ENCODE results near the gene CCDC33.
"Not testable (repeated sequence)": the region's sequence is repeated elsewhere in the genome, so short reads cannot be mapped to it uniquely, and the experiment has no call there.

CCDC33 gene

DNA sequence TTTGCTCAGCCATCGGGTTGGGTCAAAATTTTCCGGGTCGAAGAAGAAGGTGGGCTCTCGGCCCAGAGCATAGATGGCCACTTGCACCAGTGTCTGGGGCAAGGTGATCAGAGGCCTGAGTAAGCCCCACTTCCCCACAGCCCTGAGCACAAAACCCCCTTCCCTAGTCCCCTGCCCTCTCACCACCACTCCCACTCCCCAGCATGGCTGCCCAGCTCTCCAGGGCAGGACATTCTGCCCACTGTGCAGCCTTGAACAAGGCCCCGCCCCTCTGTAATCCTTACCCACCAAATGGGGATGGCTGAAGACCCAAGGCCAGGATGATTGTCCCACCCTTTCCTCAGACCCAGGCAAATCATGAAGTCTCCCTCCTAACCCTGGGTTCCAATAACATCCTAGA lies 102.5 kb downstream of the CCDC33 start:
- DNase-seq = no peak

DNA sequence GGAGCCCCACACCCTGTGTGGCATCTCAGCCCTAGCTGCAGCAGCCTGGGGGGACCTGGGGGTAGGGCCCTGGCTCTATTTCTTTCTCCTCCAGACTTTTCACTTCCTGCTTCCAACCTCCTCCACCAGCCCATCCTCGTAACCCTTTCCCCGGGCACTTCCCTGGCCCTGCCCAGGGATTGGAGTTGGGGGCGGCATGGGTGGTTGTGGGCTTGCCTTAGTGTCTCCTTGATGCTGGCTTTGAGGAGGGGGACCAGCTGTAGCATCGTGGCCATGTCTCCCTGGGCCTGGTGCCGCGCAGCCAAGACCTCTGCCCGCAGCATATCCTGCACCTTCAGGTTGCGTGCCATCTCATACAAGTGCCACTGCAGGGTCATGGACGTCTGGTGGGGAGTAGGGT lies 103.2 kb downstream of the CCDC33 start:
- no peak for DNase-seq

DNA sequence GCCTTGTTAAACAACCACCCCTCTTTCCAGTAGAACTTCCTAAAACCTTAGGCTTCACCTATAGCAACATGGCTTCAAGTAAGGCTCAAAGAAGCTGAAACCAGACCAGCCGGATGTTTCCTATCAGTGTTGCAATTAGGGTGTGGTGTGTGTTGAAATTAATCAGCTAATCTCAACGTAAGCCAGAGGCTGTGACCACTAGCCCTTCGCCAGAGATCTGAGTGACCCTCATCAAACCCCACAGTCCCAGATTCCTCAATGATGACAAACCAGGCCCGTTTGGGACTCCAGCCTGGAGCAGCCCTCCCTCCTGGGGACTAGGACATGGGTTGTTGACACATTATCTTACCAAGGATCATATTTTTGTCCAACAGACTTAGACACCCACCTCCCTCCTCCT lies 104.0 kb downstream of the CCDC33 start:
- DNase-seq = no peak

DNA sequence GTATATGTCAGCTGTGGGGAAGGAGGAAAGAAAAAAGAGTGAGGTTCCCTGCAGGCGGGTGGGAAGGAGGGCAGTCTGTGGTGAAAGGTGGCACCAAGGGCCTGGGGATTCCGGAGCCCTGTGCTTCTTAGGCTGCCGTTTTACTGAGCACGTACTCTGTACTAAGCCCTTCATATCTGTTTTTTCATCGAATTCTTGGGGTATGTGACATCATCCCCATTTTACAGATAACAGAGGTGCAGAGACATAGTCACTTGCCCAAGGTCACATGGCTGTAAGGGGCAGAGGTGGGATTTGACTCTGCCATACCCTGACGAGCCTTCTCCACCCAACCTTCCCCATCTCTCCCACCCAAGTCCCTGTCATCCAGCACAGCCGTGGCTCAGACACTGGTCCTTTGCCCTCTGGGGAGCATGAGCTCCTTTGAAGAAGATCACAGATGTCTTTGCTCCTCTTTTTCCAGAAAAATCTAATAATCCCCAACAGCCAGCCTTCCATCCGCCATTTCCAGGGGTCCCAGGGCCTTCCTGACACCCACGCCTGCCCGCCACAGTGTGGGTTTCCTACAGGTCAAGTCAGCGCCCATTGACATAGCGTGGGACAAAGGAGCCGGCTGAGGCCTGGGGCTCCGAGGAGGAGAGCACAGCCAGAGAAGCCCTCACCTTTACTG lies 107.1 kb downstream of the CCDC33 start:
- no peak for DNase-seq

DNA sequence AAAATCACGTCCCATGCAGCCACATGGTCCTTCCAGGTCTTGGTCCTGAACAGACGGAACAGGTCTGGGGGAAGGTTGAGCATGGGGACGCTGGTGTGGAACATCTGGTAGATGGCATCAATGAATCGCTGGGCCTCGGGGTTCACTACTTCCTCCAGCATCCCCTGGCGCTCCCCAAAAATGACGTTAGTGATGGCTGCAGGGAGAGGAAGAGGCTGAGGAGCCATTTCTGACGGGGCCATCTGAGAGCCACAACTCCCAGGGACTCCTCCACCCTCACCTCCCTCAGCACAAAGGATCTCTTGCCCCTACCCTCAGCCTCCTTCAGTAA lies 107.6 kb downstream of the CCDC33 start:
- no peak for DNase-seq

DNA sequence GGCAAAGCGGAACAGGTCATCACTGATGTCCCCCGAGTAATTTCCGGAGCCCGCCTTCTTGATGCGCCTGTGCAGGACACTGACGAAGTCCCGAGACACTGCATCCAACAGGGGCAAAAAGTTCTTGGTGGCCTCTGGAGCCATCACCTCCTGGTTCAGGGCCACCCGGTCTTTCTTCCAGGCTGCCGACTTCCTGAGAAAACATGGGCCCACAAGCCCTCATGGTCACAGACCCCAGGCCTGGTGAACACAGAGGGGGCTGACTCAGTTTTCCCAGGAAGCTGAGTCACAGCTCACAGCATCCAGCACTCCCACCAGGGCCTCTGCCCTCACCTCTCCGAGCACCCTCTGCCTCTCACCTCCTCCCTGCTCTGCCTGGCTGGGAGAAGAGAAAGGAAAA lies 108.9 kb downstream of the CCDC33 start:
- no peak for DNase-seq

DNA sequence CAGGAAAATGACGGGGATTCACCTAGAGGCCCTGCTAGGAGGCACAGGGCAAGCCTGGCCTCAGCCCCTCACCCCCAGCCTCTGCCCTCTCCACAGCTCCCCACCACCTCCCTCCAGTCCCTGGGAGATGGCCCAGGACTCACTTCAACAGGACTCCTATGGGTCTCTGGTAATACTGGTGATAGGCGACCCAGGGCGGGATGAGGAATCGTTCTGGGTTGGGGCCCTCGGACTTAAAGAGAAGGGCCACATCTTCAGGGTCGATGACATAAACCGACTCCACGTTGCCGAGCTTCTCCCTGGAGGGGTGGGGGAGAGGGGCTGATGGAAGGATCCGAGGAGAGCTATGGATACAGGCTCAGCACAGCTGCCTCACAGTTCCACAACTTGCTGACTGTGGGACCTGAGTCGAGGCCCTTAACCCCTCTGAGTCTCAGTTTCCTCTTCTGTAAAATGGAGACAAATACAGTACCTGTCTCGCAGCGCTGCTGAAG lies 111.7 kb downstream of the CCDC33 start:
- DNase-seq = no peak

DNA sequence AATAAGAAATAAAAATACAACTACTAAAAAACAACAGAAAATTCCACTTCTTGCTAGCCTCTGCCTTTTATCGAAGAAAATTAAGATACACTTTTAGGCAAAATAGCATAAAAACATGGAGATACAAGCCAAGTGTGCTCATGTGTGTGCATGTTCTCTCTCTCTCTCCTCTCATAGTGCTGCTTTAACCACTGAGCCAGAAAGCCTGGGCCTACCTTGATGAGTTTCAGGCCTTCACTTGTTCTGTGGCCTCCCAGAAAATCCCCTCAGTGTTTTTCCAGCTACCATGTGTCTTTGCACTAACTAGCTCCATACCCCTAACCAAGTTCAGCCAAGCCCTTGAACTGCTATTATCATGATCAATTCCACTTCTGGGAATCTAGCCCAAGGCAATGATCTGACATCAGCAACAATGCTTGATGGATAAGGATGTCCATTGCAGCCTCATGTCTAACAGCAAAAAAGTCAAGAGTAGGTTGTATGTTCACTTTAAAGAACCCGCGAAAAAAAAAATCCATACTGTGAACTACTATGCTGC lies 113.2 kb downstream of the CCDC33 start:
- DNase-seq = no peak

DNA sequence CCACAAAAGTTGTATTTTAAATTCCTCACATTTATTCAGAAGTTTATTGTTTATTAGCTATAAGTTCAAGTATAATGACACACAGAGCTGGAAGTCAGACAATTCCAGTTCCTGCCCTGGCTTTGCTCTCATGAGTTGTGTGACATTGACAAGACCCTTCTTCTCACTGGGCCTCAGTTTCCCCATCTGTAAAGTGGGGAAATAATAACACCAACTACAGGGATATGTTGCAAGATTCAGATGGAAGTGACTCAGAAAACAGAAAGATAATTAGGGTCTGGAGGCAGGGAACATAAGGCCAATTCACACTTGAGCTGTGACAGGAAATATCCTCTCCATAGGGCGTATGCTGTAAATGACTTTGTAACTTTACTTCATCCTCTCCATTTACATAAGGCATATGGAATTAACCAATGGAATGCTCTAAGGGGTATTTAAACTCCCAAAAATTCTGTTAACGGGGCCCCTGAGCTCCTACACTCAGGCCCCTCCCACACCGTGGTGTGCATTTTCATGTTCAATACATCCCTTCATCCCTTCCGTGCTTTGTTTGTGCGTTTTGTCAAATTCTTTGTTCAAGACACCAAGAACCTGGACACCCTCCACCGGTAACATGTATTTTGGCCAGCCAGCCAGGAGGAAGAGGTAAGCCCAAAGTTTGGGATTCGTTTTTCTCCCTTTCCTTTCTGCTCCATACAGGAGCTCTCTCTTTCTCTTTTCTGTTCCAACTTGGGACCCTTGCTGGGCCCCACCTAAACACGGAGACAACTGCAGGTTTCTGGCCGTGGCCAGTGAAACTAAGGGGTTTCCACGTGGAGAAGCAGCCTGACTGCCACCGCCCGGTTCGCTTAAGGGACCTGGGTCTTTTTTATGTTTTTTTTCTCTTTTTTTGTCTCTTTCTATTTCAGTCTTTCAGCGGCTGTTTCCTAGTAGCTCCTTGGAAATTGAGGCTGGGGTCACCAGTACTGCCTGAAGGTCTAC lies 114.5 kb downstream of the CCDC33 start:
- no peak for DNase-seq

DNA sequence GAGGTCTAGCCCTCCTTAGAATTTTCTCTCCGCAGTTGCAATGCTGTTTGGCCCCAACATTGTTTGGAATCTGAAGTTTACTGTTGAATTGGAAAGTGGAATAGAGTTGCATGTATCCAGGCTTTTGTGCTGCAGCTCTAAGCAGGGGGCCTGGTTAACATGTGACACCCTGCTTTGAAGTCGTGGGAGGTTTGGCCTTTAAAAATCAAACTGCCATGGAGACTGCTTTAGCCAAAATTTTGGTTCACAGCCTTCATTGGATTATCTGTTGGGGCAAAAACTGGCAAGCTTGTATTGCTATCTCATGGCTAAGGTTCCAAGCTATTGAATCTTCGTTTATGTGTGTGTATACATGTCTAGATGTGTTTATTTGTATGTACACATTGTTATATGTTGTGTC lies 115.5 kb downstream of the CCDC33 start:
- no peak for DNase-seq

DNA sequence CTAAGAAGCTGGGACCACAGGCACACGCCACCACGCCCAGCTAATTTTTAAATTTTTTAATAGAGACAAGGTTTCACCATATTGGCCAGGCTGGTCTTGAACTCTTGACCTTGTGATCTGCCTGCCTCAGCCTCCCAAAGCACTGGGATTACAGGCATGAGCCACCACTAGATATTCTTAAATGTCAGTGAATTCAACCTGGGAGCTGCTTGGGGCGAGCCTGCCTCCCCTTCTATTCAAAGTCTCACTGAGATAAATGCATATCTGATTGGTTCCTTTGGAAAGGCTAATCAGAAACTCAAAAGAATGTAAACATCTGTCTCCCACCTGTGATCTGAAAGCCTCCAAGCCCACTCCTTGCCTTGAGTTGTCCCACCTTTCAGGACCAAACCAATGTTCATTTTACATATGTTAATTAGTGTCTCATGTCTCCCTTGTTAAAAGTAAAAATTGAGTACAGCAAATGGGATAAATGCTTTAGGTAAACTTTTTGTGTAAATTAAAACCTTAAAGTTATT lies 116.3 kb downstream of the CCDC33 start:
- DNase-seq = no peak

DNA sequence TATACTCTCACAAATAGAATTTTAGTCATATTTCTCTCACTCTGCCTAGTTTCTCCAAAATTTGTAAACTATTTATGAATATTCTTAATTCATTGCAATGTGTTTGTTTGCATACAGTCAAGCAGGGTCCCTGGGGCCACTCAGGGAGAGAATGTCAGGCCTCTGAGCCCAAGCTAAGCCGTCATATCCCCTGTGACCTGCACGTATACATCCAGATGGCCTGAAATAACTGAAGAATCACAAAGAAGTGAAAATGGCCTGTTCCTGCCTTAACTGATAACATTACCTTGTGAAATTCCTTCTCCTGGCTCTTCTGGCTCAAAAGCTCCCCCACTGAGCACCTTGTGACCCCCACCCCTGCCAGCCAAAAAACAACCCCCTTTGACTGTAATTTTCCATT lies 117.9 kb downstream of the CCDC33 start:
- DNase-seq = not testable (repeated sequence)

DNA sequence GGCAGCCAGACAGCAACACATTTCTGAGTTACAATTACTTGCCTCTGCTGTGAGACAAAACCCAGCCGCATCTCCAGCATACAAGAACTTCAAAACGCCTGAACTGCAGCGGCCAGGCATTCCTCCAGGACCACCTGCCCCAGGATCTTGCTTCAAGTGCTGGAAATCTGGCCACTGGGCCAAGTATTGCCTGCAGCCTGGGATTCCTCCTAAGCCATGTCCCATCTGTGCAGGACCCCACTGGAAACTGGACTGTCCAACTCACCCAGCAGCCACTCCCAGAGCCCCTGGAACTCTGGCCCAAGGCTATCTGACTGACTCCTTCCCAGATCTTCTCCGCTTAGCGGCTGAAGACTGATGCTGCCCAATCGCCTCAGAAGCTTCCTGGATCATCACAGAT lies 119.9 kb downstream of the CCDC33 start:
- DNase-seq = not testable (repeated sequence)

DNA sequence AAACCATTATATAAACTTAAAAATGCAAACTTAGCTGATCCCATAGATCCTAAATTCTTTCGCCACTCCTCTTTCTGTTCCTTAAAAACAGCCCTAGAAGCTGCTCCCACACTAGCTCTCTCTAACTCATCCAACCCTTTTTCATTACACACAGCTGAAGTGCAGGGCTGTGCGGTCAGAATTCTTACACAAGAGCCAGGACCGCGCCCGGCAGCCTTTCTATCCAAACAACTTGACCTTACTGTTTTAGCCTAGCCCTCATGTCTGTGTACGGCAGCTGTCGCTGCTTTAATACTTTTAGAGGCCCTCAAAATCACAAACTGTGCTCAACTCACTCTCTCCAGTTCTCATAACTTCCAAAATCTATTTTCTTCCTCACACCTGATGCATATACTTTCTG lies 121.4 kb downstream of the CCDC33 start:
- not testable (repeated sequence) for DNase-seq

DNA sequence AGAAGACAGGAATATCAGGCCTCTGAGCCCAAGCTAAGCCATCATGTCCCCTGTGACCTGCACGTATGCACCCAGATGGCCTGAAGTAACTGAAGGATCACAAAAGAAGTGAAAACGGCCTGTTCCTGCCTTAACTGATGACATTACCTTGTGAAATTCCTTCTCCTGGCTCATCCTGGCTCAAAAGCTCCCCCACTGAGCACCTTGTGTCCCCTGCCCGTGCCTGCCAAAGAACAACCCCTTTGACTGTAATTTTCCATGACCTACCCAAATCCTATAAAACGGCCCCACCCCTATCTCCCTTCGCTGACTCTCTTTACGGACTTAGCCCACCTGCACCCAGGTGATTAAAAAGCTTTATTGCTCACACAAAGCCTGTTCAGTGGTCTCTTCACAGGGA lies 123.2 kb downstream of the CCDC33 start:
- not testable (repeated sequence) for DNase-seq

DNA sequence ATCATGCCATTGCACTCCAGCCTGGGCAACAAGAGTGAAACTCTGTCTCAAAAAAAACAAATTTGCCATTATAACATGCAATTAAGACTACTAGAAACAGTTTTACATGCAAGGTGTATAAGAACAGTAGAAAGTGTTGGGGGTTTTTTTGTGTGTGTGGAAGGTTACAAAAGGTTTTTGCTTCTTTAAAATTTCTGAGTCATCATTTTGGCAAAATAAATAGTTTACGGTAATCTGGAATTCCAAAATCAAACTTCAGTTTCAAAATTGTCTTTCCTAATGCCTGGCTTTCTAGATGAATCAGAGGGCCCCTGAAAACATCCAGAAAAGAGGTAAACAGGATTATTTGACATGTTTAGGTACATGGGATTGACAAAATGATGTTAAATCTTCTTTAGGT lies 124.7 kb downstream of the CCDC33 start:
- DNase-seq = not testable (repeated sequence)

DNA sequence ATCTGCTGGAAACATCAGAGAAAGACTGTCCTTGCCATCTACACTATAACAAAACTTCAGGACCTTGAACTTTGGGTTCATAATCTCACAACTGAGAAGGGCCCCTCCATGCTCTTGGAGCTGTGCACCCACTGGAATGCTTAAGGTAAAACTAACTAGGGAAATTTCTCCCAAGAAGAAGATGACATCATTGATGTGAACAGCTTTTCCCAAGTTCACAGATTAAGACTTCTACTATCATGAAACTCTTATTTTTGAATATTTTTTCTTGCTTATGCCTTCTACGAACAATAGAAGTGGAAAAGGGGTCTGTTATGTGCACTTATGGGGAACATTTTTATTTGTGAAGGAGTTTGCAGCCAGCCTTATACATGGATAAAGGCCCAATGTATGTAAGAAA lies 126.4 kb downstream of the CCDC33 start:
- no peak for DNase-seq

DNA sequence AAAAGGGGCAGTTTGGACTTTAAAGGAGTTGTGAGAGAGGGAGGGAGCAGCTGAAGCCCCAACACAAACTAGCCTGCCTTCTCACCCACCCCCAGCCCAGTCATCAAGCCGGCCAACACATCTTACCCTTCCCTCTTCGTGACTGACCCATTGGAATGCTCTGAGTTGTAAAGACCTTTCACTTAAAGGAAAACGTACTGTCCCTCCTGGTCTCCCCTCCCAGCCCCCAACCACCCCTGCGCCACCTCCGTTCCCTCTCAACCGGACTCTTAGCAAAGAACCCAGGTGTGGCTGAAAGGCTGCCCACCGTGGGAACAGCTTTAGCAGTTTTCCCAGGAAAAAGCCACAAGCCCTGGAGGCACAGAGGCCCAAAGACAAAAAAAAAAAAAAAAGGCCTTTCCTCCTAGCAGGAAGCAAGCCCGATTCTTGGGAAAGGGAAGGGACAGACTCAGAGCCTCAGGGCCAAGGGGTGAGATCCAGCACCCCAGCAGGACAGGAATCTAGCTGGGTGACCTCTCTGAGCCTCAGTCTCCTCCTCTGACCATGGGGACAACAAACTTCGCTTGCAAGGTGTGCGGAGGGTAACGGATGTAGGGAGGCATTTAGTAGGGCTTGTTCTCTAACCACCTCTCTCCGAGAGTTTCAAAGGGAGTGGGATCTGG lies 128.9 kb downstream of the CCDC33 start:
- DNase-seq = no peak

DNA sequence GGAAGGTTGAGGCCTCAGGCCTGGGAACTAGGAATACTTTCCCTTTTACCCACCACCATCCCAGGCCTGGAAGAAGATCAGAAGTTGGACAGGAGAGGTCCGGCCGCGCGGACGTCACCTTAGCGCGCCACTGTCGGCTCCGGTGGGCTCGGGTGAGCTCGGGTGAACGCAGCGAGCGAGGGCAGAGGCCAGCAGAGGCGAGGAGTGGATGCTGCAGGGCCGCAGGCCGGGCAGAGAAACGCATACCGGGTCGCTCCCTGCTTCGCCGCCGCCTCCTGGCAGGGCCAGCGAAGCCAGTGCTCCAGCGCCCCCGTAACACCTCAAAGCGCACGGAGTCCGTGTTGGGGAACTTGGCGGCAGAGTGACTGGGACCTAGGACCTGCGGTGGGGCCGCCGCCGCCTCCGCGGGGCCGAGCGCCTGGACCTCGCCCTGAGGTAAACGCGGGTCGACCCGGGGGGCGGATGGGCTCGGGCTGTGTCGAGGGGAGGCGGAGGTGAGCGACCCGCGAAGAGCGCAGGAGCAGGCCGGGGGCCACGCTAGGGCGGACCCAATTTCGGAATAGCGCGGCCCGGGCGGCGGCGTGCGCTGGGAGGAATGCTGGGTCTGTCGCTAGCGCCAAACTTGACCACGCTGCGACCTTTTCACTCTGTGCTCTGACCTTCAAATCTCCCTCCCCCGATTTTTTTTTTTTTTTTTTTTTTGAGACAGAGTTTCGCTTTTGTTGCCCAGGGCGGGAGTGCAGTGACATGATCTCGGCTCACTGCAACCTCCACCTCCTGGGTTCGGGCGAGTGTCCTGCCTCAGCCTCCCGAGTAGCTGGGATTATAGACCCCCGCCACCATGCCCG lies 129.7 kb downstream of the CCDC33 start:
- DNase-seq = no peak

DNA sequence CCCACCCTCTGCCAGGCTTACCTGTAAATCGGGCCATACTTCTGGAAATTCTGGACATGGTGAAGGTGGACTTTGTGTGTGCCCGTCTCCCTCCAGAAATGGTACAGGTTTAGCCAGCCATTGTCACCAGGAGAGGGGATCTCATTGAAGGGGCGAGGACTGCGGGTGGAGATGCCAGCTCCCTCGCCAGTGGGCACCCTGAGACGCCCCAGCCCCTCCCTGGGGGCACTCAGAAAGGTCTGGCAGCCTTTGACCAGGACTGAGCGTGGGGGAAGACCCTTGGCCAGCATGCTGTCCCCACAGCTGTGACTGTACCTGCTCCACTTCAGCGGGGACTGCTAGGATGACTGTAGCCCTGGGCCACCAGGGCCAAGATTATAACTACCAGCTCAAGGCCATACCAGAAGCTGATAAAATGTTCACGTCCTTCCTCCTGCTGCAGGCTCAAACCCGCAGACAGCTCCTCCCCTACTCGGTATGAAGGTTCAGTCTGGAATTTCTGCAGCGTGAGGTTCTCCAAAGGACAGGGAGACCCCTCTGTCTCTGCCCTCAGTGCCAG lies 131.2 kb downstream of the CCDC33 start, which contains the start of gene CYP11A1:
Gene CYP11A1 (minus strand): TSS at position 351 of the 559 bp plus-strand sequence. CDS start 61 bp downstream, at position 290.
- DNase-seq = no peak

DNA sequence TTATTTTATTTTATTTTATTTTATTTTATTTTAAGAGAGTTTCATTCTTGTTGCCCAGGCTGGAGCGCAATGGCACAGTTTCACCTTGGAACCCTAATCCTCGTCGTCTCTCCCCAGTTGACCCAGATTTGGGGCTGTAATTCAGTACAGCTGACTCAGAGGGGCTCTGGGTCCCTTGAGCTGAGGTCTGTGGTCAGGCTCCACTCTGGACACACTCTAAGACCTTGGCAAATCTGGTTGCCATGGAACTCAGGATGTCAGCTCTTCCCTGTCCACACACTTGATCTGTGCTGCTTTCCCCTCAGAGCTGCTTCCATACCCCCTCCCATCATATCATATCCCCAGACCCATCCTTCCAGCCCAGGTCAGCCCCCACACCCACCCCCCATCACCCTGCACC lies 132.0 kb downstream of the CCDC33 start:
- no peak for DNase-seq
